ENCODE results near the gene LPIN1. TPM values are rescaled to one million over a fixed set of nuclear protein-coding genes. Genes with fewer than 3 reads are reported as not detected.
"Not testable (repeated sequence)": the region's sequence is repeated elsewhere in the genome, so short reads cannot be mapped to it uniquely, and the experiment has no call there.

Gene LPIN1
- total RNA-seq, 3 donors from 2014 or later: 29.7 to 38.4 (median 30.4) TPM

GRCh38 chr2:11810237-11810977 is 64.0 kb downstream of the LPIN1 start:
- TF ChIP-seq, protein P1, sequence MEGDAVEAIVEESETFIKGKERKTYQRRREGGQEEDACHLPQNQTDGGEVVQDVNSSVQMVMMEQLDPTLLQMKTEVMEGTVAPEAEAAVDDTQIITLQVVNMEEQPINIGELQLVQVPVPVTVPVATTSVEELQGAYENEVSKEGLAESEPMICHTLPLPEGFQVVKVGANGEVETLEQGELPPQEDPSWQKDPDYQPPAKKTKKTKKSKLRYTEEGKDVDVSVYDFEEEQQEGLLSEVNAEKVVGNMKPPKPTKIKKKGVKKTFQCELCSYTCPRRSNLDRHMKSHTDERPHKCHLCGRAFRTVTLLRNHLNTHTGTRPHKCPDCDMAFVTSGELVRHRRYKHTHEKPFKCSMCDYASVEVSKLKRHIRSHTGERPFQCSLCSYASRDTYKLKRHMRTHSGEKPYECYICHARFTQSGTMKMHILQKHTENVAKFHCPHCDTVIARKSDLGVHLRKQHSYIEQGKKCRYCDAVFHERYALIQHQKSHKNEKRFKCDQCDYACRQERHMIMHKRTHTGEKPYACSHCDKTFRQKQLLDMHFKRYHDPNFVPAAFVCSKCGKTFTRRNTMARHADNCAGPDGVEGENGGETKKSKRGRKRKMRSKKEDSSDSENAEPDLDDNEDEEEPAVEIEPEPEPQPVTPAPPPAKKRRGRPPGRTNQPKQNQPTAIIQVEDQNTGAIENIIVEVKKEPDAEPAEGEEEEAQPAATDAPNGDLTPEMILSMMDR (IDR thresholded peaks at IDR 0.05): no peak
- no peak overlapping the region for H3K4me3 ChIP-seq
- peaks cover 7% of the 10 kb centered on the region for H3K36me3 ChIP-seq (ENCODE audit: low read depth)
- no peaks in the 10 kb centered on the region for H3K9me3 ChIP-seq
- H3K4me1 ChIP-seq (ENCODE audit: low read depth): no peaks in the 10 kb centered on the region
- ATAC-seq: no peak
- intact Hi-C loops (cut with DNase I, micrococcal nuclease): no loop called here
- DNase-seq: no peak

- no peak for ATAC-seq
- H3K36me3 ChIP-seq (ENCODE audit: low read depth): peaks cover 11% of the 10 kb centered on the region
- no peaks in the 10 kb centered on the region for H3K9me3 ChIP-seq
- no peaks in the 10 kb centered on the region for H3K4me1 ChIP-seq (ENCODE audit: low read depth)
- TF ChIP-seq, protein P1 (IDR thresholded peaks at IDR 0.05): no peak
- intact Hi-C loops (cut with DNase I, micrococcal nuclease): no loop called here
- DNase-seq: no peak
- no peak overlapping the region for H3K4me3 ChIP-seq
Measured at GRCh38 chr2:11811036-11811654, 64.7 kb downstream of the LPIN1 start.

DNA sequence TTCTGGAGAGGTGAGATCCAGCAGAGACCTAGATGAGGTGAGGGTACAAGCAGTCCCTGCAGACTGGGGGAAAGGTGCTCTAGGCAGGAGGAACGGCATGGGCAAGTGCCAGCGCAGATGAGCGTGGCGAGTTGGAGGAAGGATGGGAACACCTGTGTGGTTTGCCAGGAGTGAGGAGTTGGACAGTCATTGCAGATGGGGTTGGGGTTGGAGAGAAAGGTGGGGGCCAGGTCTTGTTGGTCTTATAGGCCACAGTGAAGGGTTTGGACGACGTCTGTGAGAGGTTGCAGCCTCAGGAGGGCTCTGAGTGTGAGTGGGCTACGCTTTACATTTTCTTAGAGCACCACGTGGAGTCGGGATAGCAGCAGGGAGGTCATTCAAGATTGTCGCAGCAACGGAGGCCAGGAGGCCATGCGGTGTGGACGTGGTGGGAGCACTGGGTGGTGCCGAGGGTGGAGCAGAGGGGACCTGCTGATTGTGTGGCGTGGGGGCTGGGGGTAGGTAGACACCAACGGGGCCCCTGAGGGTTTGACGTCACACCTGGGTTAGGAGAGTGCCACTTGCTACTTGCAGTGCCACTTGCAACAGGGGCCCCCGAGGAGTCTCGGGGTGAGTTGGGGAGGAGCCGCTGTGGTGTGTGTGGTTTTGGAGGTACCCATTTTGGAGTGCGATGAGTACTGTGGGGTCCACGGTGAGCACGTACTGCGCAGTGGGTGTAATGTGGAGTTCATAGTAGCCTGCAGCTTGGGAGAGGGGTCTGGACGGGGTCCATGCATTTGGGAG is 66.2 kb downstream of the LPIN1 start:
- no peaks in the 10 kb centered on the region for H3K9me3 ChIP-seq
- ATAC-seq: no peak
- TF ChIP-seq, protein P1 (IDR thresholded peaks at IDR 0.05): no peak
- DNase-seq: no peak
- intact Hi-C loops (cut with DNase I, micrococcal nuclease): no loop called here
- H3K4me1 ChIP-seq (ENCODE audit: low read depth): no peaks in the 10 kb centered on the region
- H3K4me3 ChIP-seq: no peak overlapping the region
- H3K36me3 ChIP-seq (ENCODE audit: low read depth): peaks cover 11% of the 10 kb centered on the region

DNA sequence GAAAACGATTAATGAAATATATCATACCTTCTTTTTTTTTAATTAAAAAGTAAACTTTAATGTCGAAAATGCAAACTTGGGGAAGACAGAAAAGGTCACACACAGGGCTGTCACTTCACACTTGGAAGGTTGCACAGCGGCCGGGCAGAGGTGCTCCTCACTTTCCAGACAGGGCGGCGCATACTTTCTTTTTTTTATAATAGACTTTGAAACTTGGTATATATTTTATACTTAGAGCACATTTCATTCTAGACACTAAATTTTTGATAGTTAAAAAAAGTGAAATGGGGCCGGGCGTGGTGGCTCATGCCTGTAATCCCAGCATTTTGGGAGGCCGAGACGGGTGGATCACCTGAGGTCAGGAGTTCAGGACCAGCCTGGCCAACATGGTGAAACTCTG is 66.9 kb downstream of the LPIN1 start:
- H3K4me1 ChIP-seq (ENCODE audit: low read depth); H3K4me3 ChIP-seq; ATAC-seq; H3K36me3 ChIP-seq (ENCODE audit: low read depth); intact Hi-C loops (cut with DNase I, micrococcal nuclease); DNase-seq; H3K9me3 ChIP-seq: not testable (repeated sequence)

GRCh38 chr2:11813951-11814350 is 67.5 kb downstream of the LPIN1 start:
- no peaks in the 10 kb centered on the region for H3K4me1 ChIP-seq (ENCODE audit: low read depth)
- DNase-seq (no peak), ATAC-seq (no peak)
- no peaks in the 10 kb centered on the region for H3K9me3 ChIP-seq
- no peak overlapping the region for H3K4me3 ChIP-seq
- intact Hi-C loops (cut with DNase I, micrococcal nuclease): no loop called here
- H3K36me3 ChIP-seq (ENCODE audit: low read depth): peaks cover 9% of the 10 kb centered on the region
- TF ChIP-seq, protein P1 (IDR thresholded peaks at IDR 0.05): no peak

Measured in mucosa of descending colon (tissue), 3 donors.